GM19035 (cell line): ENCODE results near the gene MTHFSD.
A peak's percentile ranks its signal among the peaks of the same experiment; 100 is the strongest.

Experiments
- ATAC-seq: cut with Tn5 transposase; IDR thresholded peaks from one replicate; pipeline ENCODE4 v1.9.1; 2021; ENCODE audit not compliant: unreplicated experiment

The MTHFSD gene

DNA sequence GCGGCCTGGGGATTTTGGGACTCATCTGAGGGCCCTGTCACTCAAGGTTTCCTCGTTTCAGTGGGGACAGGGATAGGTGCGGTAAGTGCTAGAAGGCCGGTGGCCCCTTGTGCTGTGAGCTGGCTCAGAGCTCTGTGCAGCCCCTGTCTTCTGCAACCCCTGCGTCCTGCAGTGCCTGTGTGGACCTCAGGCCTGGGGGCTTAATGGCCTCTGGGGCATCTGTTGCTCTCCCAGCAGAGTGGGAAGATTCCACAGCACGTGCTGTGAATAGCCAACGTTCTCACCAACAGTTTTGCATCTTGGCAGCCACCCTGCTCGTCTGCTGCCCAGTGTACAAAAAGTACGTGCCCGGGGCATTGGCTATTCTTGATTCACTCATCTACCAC is 16.5 kb upstream of the MTHFSD start:
- no peak for ATAC-seq

DNA sequence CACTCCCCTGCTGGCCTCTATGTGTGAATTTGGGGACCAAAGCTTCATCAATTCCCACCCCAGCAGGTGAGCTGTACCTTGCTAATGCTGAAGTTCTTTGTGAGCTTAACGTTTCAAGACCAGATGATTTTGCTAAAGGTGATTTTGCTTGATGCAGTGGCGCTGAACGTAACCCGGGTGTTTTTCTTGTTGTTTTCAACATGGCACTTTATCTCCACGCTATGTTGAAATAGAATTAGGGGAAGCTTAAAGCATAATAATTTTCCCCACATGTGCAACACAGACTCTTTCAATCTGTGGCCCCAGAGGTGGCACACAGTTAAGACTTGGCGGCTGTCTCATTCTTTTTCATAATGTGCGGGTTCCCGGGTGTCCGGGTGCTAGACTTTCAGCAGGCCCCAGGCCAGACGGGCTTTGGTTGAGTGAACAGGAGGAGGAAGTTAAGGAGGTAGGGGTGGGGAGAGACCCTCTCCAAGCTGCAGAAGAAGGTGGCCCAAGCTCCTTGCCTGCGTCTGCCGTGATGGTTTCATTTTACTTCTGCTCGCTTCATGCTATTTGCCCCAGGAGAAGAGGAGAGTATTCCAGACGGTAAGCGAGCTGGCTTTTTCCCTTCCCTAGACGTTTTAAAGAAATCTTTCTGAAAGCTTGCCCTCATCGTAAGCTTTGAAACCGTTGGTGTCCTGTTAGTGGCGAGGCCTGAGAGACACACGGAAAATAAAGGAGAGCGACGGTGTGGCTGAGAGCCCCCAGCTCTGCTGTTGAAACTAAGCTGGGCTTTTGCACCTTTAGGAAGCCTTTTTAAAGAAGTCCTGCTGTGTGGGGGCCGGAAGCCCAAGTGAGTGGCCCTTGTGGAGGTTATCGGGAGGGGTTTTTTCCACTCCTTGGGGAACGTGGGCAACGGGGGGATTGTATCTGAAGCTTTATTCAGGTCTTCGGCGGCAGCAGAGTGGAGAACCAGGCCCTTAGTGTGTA is 15.8 kb upstream of the MTHFSD start:
- no peak for ATAC-seq

DNA sequence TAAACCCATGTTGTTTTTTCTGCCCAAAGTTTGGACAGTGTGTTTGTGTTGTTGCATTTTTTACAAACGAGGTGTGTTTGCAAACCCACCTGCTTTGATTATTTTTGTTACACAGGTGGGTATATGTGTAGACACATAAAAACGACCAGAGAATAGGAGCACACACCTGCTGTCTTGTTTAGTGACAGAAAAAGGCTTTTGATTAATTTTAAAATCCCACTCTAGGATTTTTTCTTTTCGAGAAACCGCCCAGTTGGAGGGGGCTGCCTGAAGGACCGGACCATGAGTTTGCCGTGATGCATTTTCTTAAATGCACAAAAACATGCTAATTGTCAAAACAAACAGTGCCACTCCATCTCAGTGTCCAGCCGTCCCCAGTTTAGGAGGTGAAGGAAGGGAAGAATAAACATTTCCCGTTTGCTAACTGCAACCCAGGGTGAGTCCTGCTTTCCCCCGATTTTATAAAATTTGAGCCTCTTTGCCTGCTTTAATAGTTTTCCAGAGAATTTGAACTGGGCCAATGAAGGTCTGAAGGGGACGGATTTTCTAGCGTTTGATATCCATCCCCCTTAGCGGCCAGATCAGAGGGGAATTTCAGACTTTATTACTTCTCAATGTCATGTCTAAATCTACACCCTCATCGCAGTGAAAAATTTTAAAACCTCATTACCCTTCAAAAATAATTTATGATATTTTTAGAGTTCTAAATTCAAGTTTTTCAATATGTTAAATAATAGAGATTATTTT is 14.8 kb upstream of the MTHFSD start:
- ATAC-seq, result no peak

DNA sequence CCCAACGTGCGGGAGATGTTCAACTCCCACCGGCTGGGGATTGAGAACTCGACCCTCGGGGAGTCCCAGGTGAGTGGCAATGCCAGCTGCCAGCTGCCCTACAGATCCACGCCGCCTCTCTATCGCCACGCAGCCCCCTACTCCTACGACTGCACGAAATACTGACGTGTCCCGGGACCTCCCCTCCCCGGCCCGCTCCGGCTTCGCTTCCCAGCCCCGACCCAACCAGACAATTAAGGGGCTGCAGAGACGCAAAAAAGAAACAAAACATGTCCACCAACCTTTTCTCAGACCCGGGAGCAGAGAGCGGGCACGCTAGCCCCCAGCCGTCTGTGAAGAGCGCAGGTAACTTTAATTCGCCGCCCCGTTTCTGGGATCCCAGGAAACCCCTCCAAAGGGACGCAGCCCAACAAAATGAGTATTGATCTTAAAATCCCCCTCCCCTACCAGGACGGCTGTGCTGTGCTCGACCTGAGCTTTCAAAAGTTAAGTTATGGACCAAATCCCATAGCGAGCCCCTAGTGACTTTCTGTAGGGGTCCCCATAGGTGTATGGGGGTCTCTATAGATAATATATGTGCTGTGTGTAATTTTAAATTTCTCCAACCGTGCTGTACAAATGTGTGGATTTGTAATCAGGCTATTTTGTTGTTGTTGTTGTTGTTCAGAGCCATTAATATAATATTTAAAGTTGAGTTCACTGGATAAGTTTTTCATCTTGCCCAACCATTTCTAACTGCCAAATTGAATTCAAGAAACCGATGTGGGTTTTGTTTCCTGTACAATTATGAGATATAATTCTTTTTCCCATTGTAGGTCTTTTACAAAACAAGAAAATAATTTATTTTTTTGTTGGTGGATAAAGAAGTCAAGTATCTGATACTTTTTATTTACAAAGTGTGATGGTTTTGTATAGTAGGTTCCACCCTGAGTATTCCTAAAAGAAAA is 13.9 kb upstream of the MTHFSD start:
- no peak for ATAC-seq

DNA sequence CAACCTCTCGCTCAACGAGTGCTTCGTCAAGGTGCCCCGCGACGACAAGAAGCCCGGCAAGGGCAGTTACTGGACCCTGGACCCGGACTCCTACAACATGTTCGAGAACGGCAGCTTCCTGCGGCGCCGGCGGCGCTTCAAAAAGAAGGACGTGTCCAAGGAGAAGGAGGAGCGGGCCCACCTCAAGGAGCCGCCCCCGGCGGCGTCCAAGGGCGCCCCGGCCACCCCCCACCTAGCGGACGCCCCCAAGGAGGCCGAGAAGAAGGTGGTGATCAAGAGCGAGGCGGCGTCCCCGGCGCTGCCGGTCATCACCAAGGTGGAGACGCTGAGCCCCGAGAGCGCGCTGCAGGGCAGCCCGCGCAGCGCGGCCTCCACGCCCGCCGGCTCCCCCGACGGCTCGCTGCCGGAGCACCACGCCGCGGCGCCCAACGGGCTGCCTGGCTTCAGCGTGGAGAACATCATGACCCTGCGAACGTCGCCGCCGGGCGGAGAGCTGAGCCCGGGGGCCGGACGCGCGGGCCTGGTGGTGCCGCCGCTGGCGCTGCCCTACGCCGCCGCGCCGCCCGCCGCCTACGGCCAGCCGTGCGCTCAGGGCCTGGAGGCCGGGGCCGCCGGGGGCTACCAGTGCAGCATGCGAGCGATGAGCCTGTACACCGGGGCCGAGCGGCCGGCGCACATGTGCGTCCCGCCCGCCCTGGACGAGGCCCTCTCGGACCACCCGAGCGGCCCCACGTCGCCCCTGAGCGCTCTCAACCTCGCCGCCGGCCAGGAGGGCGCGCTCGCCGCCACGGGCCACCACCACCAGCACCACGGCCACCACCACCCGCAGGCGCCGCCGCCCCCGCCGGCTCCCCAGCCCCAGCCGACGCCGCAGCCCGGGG is 12.9 kb upstream of the MTHFSD start:
- no peak for ATAC-seq

DNA sequence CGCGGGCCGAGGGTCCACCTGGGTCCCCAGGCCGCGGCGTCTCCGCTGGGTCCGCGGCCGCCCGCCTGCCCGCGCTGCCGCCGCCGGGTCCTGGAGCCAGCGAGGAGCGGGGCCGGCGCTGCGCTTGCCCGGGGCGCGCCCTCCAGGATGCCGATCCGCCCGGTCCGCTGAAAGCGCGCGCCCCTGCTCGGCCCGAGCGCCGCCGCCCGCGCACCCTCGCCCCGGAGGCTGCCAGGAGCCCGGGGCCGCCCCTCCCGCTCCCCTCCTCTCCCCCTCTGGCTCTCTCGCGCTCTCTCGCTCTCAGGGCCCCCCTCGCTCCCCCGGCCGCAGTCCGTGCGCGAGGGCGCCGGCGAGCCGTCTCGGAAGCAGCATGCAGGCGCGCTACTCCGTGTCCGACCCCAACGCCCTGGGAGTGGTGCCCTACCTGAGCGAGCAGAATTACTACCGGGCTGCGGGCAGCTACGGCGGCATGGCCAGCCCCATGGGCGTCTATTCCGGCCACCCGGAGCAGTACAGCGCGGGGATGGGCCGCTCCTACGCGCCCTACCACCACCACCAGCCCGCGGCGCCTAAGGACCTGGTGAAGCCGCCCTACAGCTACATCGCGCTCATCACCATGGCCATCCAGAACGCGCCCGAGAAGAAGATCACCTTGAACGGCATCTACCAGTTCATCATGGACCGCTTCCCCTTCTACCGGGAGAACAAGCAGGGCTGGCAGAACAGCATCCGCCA is 12.1 kb upstream of the MTHFSD start:
- no peak for ATAC-seq

DNA sequence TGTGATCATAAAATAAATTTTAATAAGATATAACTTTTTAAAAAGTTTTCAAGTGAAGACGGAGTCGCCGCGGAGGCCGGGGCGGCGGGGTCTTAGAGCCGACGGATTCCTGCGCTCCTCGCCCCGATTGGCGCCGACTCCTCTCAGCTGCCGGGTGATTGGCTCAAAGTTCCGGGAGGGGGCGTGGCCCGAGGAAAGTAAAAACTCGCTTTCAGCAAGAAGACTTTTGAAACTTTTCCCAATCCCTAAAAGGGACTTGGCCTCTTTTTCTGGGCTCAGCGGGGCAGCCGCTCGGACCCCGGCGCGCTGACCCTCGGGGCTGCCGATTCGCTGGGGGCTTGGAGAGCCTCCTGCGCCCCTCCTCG is 11.5 kb upstream of the MTHFSD start, which contains the start of gene FOXC2:
TSS of gene FOXC2 (plus strand) at position 229 of the 365 bp plus-strand sequence. CDS start 507 bp downstream, outside the sequence.
- no peak for ATAC-seq

DNA sequence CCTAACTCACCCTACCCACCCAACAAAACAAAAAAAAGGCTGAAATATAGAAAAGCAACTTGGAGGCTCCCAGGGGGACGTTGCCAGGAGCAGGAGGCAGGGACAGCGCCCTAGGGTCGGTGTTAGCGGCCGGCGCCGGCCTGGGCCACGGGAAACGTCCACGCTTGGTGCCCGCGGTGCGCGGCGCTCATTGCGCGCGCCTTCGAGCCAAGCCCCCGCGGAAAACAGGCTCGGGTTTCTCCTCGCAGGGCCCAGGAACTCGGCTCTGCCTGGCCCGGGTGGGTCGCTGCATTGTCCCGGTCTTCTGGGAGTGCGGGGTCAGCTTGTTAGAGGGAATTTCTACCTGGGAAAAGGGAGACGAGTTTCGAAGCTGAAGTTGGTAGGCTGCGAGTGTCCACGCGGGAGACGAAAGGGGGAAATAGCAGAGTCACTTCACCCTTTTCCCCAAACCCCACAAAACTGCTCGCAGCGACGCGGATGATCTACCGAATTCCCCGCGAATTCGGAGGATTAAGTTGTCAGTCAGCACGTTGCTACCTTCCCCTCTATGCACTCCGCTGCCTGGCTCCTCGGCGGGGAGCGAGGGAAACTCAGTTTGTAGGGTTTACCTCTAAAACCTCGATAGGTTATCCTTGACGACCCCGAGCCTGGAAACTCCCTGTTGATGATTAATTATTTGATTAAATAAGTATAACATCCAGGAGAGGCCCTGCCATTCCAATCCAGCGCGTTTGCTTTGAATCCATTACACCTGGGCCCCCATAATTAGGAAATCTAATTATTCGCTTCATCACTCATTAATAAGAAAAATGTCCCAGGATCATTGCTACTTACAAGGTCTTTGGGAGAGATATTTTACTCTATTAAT is 10.8 kb upstream of the MTHFSD start:
- ATAC-seq, result no peak

DNA sequence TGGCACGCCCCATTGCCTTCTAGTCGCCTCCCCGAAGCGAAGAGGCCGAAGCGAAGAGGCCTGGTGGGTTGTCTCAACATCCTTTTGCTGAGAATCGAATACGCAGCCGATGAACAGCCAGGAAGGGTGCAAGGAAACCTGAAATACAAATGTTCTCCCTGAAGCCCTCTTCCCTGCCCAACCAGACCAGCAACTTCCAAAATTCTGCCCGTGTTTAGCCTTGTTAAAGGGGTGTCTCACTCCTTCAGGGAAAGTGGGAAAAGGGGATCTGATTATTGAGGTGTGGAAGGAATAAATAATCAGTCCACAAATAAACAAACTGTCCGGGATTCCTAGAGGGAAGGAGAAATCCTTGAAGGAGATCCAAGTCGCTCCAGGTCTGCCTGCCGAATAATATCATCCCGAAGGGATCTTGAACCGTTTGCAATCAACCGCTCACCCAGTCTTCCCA is 10.2 kb upstream of the MTHFSD start:
- no peak for ATAC-seq

DNA sequence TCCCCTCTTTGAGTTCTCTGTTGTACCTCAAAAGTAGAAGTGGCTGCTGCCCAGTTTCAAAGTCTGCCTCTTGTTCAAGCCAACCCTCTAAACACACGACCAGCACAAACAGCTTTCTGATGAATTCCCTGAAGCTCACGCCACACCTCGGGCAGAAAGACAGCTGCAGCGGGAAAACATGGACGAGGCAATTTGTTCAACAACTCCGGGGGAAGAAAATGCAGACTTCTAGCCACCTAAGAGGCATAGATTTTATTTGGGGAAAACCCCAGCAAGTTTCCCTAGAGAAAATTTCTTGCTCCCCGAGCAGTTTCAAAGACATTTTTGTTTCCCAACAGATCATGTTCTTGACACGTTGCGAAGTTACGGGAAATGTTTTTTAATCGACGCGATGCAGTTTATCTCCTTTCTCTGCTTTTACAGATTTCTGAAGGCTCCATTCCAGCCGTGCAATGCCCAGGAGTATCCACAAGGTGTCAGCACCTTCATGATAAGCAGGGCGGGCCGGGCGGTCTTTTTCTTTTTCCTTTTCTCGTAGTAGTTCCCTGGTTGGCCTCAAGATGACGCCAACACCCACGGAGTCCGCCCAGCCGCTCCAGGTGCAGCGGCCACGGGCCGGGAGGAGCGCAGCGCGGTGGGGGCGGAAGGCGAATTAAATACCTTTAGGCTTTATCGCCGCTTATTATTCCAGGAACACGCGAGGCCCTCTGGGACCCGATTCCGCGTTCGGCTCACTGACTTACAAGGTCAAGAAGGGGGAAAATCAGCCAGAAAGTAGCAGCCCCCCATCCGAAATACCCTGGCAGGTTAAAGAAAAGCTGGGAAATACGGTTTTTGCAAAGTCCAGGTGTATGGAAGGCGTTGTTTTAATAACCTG is 8.7 kb upstream of the MTHFSD start:
- ATAC-seq, result peak; percentile 89

DNA sequence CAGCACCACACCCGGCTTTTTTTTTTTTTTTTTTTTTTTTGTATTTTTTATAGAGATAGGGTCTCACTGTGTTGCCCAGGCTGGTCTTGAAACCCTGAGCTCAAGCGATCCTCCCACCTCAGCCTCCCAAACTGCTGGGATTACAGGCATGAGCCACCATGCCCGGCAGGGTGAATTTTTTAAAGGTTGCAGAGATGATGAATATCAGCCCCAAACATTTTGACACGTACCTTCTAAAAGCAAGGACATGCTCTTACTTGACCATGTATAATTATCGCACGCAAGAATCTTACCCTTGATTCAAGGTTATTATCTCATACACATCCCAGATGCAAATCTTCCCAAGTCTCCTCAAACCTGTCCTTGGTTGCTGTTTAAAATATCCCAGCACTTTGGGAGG is 7.3 kb upstream of the MTHFSD start:
- ATAC-seq, result no peak

DNA sequence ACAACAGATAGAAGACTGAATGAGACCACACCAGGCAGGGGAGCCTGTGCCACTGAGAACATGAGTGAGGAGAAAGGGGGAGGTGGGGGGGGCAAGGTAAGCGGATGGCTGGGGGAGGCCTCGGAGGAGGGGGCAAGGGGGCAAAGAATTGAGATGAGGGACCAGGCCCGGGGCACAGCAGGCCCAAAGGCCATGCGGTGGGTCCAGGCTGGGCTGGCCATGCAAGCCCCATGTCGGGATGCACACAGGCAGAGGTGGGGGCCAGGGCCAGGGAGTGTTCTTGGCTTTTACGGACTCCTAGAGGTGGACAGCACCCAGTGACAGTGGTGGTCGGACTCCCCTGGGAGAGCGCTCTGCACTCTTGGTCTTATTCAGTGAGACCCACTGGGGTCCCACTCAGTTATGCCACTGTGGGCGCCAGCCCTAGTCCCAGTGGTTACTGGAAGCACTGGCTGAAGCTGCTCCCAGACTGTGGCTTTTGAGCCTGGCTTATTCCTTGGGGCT is 4.8 kb upstream of the MTHFSD start:
- no peak for ATAC-seq

DNA sequence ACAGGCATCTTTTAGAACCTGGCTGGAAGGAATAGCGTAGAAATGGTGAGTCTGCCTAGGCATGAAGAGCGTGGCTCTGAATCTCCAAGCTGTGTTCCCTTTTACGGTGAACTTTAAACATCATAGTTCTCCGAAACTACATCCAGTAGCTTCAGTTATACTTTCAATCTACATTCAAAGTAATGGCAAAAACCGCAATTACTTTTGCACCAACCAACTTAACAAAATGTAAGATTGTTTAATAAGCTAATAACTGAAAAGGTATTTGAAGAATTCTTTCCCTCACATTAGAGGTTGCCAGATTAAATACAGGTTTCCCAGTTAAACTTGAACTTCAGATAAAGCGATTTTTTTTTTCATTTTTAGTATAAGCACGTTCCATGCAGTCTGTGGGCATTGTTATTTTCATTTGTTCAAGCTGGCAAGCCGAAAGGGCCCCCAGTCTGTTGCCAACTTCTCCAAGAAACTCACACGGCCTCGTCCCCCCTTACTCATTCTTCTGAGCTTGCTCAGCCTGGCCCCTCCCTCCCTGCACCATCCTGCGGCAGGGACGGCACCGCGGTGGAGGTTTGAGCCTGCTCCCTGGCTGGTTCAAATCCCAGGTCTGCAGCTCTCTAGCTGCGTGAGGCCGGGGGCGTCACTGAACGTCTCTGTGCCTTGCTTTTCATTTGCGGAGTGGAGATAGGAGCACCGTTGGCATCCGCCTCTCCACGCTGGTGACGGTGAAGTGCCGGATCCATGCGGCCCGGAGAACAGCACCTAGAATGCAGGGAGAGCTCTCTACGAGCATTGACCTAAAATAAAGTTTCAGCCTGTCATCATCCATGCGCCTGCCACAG is 3.5 kb upstream of the MTHFSD start:
- ATAC-seq, result no peak

DNA sequence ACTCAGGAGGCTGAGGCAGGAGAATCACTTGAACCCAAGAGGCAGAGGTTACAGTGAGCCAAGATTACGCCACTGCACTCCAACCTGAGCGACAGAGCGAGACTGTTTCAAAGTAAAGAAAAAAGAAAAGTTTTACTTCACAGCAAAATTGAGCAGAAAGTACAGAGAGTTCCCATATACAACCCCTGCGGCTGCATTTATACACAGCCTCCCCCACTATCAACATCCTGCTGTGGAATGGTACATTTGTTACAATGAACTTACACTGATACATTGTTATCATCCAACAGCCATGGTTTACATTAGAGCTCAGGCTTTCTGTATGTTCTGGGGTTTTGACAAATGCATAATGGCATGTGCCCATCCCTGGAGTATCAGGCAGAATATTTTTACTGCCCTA is 2.6 kb upstream of the MTHFSD start:
- ATAC-seq, result no peak

DNA sequence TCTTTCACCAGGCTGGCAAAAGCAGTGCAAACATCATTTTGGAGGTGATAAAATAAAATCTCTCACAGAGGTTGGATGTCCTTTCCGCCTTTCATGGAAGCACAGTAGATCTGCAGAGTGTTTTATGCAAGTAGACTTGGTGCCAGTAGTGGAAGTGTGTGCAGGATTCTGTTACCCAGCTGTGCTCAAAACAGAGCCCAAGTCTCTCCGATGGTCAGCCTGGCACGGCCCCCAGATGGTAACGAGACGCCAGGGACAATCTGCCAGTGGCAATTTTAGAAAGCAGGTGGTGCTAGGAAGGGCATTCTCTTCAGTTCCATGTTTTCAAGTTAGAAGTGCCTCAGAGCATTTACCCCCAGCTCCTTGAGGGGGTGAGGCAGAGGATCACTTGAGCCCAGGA is 1.5 kb upstream of the MTHFSD start:
- ATAC-seq, result no peak

DNA sequence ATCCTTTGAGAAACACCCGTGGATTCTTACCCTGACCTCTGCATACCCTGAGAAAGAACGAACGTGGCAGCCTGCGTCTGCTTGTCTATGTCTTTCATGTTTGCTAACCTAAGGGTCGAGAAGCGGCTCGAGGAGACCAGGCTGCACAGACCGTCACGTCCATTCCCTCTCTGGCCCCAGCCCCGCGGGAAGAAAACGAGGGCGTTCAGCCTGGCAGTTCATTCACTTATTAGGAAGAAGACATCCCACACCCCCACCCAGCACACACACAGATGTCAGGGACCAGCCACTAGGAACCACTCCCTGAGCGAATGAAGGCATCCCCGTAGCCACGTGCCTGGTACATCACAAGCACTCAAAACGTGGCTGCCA is 655 bp upstream of the MTHFSD start:
- no peak for ATAC-seq

DNA sequence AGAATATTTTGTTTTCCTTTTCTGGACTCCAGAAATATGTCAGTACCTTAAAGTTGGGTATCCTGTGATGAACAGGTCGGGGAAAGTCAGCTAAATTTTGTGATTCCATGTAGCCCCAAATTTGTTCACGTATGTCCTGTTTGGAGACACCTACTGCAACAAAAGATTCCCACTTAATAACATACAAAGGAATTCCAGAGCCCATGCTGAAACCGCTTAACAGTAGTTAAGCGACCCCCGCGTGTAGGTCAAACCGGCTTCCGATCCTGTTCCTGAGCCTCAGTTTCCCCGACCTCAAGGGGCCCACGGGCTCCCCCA is 477 bp downstream of the MTHFSD start:
- peak; percentile 14 for ATAC-seq
